ENCODE results near the gene IMPACT.

- TF ChIP-seq REST (IDR thresholded peaks at IDR 0.05): no peak
- TF ChIP-seq POLR2A (IDR thresholded peaks at IDR 0.05; ENCODE audit: low read length): no peak
- no peak for TF ChIP-seq EP300 (IDR thresholded peaks at IDR 0.05)
- TF ChIP-seq CTCF (IDR thresholded peaks at IDR 0.05): no peak
- TF ChIP-seq CBX8 (IDR thresholded peaks at IDR 0.05): no peak
- no peak for TF ChIP-seq RAD21 (conservative IDR thresholded peaks at IDR 0.05 in 1 of 2, IDR thresholded peaks at IDR 0.05 in 1 of 2)
- no peak for TF ChIP-seq TFCP2L1 (CRISPR knock-in tag; IDR thresholded peaks at IDR 0.05)
- TF ChIP-seq GATA3 (IDR thresholded peaks at IDR 0.05; ENCODE audit: borderline replicate concordance): no peak
- TF ChIP-seq ZFP36 (IDR thresholded peaks at IDR 0.05; ENCODE audit: borderline replicate concordance, partially characterized antibody): no peak
- no peak for TF ChIP-seq RCOR1 (IDR thresholded peaks at IDR 0.05; ENCODE audit: low read depth, low read length)
- TF ChIP-seq FOSL2 (IDR thresholded peaks at IDR 0.05): no peak
- TF ChIP-seq FOSL2 (CRISPR knock-in tag; IDR thresholded peaks at IDR 0.05): no peak
- no peak for TF ChIP-seq MAX (IDR thresholded peaks at IDR 0.05)
Measured at GRCh38 chr18:24459772-24460171, 33.3 kb downstream of the IMPACT start.
